Effector CD8-positive, alpha-beta T cell (primary cell): ENCODE results near the gene SRXN1.
A peak's percentile ranks its signal among the peaks of the same experiment; 100 is the strongest.

Experiments used
- DNase-seq: peaks from one replicate; lab custom pipeline; 2025; lab: John Stamatoyannopoulos, UW

The SRXN1 gene

GRCh38 chr20:675453-676314 is 22.7 kb upstream of the SRXN1 start, which contains the start of gene SCRT2:
SCRT2 (minus strand) TSS chr20:675802; CDS start chr20:675601, 201 bp downstream.
- peak; percentile 39 for DNase-seq

- no peak for DNase-seq
Measured at GRCh38 chr20:675033-675452, 22.0 kb upstream of the SRXN1 start.

- no peak for DNase-seq
Measured at GRCh38 chr20:673603-674001, 20.6 kb upstream of the SRXN1 start.

- no peak for DNase-seq
Measured at GRCh38 chr20:672963-673602, 20.1 kb upstream of the SRXN1 start.

- DNase-seq = no peak
Measured at GRCh38 chr20:671252-672030, 18.4 kb upstream of the SRXN1 start.

- no peak for DNase-seq
Measured at GRCh38 chr20:669573-669972, 16.6 kb upstream of the SRXN1 start.

GRCh38 chr20:668638-669037 is 15.6 kb upstream of the SRXN1 start:
- no peak for DNase-seq

- no peak for DNase-seq
Measured at GRCh38 chr20:668050-668449, 15.1 kb upstream of the SRXN1 start.

GRCh38 chr20:667351-668034 is 14.5 kb upstream of the SRXN1 start:
- DNase-seq = peak; percentile 2

- DNase-seq = no peak
Measured at GRCh38 chr20:666877-667276, 13.9 kb upstream of the SRXN1 start.

DNA sequence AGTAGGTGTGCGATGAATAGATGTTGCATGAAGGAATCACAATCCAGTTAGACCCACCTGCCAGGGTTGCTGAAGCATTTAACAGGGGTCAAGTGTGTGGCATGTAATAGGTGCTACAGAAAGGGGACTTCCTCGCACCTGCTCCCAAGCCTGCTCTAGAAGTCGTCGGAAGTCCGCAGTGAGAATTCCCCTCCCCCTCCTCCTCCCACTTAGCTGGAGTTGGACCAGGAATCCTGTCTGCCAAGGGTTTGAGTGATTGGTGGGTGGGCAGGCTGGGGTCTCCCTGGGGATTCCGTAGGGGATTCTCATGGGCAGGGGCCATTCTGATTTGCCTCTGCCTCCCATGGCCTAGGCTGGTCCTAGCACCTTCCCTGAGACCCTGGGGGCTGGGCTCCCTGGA is 12.3 kb upstream of the SRXN1 start:
- DNase-seq = no peak

GRCh38 chr20:664576-664975 is 11.6 kb upstream of the SRXN1 start:
- DNase-seq = no peak

DNA sequence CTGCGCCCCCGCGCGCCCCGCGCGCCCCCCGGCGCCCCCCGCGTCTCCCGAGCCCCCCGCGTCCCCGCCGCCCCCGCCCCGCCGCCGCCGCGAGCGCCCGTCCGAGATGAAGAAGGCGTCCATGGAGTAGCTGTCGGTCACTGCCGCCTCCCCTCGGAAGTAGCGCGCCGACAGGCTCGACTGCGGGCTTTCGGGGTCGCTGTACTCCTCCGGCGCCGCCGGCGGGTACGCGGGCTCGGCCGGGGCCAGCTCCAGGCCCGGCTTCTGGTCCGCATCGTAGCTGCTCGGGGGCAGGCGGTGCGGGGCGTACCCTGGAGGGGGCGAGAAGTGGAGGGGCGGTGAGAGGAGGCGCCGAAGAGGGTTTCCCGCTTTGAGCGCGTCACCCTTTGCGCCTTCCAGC is 11.2 kb upstream of the SRXN1 start:
- no peak for DNase-seq

- DNase-seq = no peak
Measured at GRCh38 chr20:663315-664090, 10.5 kb upstream of the SRXN1 start.

DNA sequence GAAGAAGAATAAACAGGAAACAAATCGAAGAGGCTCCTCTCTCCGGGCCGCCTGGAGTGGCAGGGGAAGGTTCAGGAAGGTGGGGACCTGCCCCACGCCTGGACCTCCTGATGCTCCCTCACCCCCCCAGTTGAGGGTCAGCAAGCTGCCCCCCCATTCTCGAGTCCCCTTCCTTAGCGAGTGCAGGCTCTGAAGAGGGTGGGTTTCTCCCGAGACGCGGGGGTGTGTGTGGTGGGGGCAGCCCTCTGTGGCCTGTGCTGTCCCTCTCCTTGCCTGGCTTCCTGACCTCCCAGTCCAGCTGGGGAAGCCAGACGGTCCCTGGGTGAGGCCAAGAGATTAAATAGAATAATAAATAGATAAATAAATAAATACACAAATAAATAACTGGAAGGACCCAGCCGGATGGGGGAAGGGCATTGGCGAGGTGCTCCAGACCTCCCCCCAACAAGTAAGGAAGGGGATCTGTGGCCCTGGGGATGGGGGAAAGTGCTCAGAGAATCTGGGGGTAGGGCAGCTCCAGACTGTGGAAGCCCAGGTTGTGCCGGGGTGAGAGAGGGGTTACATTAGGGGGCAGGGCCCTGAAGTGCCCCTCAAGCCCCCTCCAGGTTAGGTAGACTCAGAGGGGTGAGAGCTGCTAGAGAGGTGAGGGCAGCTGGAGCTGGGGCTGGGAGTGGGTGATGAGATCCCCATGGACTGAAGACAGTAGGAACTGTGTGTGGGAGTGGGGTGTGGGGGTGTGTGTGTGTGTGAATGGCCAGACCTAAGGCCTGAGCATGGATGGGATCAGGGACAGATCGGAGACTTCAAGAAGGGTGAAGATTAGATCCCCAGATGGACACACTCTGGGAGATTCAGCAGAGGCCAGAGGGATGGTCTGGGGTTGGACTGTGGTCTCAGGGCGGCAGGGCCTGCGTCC is 9.5 kb upstream of the SRXN1 start:
- DNase-seq = no peak

DNA sequence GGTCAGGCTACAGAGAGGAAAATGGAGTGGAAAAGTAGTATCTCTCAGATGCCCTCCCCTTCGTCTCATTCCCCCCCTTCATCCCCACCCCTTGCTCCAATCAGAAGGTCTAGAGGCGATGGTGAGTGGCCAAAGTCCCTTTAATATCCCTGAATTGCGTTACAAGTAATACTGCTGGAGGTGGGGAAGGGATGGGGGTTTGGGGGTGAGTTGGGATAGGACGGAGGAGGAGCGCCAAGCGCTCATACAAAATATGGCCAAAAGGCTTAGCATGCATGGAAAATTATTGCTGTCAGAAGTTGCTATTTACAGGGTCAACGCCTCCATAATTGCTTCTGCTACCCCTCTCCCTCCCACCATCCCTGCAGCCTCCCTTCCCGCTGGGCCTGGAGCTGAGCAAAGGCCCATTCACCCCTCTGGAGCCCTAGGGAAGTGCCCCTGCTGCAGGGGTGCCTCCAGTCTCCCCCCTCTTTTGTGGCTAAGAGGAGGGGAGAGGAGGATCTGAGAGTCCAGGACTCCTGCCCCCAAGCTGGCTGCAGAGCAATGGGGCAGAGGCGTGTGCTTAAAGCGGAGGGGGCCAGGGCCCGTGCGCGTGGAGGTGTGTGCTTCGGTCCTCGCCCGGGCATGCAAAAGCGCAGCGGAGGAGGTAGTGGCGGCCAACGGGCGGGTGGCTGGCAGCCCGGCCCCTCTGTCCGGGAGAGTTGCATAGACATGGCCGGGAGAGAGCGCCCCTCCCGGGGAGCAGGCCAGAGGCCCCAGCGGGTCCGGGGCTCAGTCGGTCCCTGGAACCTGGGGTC is 8.7 kb upstream of the SRXN1 start:
- DNase-seq = no peak

DNA sequence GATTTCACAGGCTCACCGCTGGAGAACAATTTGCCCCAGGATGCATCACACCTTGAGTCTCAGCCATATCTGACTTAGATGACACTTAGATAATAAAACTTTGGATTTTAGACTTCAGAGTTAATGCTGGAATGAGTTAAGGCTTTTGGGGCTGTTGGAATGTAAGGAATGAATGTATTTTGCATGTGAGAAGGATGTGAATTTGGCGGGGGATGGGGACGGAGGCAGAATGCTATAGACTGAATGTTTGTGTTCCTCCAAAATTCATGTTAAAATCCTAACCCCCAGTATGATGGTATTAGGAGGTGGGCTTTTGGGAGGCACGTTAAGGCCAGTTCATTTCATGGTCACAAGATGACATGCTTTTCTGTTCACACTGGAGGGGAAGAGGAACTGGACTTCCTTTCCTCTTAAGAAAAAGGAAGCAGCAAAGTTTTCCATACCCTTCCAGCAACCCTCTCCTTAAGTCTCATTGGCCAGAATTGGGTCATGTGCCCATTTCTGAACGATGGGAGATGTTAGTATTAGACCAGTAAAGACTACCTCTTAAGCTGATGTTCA is 5.8 kb upstream of the SRXN1 start:
- DNase-seq = no peak

DNA sequence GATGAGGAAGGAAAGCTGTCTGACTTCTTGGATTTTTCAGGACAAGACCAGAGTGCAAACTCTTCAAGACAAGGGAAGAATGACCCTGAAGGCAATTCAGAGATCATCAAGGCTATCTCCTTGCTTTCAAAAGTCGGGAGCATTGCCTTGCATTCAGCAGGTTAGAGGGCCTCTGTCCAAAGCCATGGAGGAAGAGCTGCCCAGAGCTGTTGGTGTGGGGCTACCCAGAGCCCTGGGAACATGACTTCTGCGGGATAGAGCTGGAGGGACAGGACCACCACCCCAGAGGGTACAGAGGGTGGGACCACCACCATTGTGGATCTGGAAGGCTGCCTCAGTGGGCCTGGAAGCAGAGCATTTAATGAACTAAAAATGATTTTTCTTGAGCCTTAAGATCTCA is 5.2 kb upstream of the SRXN1 start:
- DNase-seq = no peak
